ENCODE data around the gene LRP3.

Gene LRP3

DNA sequence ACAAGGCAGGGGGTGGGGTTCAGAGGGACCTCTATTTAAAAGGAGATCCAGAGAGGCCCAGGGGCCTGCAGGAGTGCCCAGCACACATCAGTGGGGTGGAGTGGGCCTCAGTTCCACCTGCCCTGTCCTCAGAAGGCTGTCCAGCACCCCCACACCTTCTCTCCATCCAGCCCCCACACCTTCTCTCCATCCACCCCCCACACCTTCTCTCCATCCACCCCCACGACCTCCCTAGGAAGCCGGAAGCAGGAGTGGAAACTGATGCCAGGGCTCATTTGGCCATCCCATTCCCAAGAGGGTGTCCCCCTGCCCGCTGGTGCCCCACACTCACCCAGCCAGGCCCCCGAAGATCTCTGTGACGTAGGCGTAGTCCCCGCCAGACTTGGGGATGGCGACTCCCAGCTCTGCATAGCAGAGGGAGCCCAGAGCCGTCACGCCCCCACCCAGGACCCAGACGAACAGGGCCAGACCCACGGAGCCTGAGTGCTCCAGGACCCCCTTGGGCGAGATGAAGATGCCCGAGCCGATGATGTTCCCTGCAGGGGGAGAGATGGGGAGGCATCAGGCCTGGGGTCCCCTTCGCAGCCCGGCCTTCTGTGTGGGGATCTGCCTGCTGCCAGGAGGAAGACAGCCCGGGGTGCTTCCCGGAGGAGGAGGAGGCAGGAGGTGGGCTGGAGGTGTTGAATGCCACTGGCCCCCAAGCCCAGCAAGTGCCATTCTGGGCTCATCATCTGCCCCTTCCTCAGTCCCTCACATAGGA lies 21.5 kb downstream of the LRP3 start:
- Histone ChIP-seq H3K4me3 (ENCODE audit: low read length in 2 of 2) (no peak overlapping the region), H3K27ac (replicated peaks; ENCODE audit: low read length) (no peak overlapping the region), H3K36me3 (replicated peaks in 1 of 2; ENCODE audit: control insufficient read depth in 2 of 2, insufficient read depth in 2 of 2, low read length in 2 of 2) (no peaks in the 10 kb centered on the region), H2BK120ac (ENCODE audit: low read depth, low read length) (peak overlapping the region; percentile 36), H3K4me2 (ENCODE audit: insufficient read depth, low read length, poor library complexity, severe bottlenecking) (no peak overlapping the region), H2BK5ac (ENCODE audit: low read length) (peak overlapping the region; percentile 72), H2BK12ac (ENCODE audit: low read length) (peak overlapping the region; percentile 91), H3K9me3 (replicated peaks in 1 of 2; ENCODE audit: control insufficient read depth in 2 of 2, insufficient read depth in 1 of 2, low read depth in 1 of 2, low read length in 2 of 2) (no peaks in the 10 kb centered on the region), H3K79me1 (ENCODE audit: low read depth, low read length) (no peaks in the 10 kb centered on the region), H2BK15ac (ENCODE audit: low read length) (peak overlapping the region; percentile 79), H2AK5ac (ENCODE audit: low read depth, low read length) (peak overlapping the region; percentile 86), H3K27me3 (ENCODE audit: control insufficient read depth in 3 of 3, insufficient read depth in 3 of 3, low read depth in 1 of 3, low read length in 3 of 3) (peaks cover 0 to 11% (median 0%) of the 10 kb centered on the region in 3 experiments), H4K91ac (ENCODE audit: low read depth, low read length, poor library complexity) (no peak overlapping the region), H4K8ac (ENCODE audit: low read depth, low read length) (peak overlapping the region; percentile 7), H3K9ac (ENCODE audit: low read depth, low read length, poor library complexity) (no peak overlapping the region), H3K23ac (ENCODE audit: low read depth, low read length, poor library complexity) (peak overlapping the region; percentile 77), H3K4ac (ENCODE audit: low read length) (no peak overlapping the region), H2AFZ (ENCODE audit: low read length) (no peak overlapping the region), H3K18ac (ENCODE audit: low read length) (peak overlapping the region; percentile 36), H3K14ac (ENCODE audit: low read length) (peak overlapping the region; percentile 47), H3K4me1 (ENCODE audit: control insufficient read depth in 2 of 2, insufficient read depth in 1 of 2, low read depth in 1 of 2, low read length in 2 of 2) (peaks cover 0 to 13% of the 10 kb centered on the region in 2 donors)
- no peak for DNase-seq (ENCODE audit: low spot score)
- no CpG with 5 or more reads among the region's 19 CpGs for WGBS, 2 donors (ENCODE audit: extremely low coverage in 2 of 2, insufficient read length in 2 of 2, insufficient replicate concordance in 1 of 2)

DNA sequence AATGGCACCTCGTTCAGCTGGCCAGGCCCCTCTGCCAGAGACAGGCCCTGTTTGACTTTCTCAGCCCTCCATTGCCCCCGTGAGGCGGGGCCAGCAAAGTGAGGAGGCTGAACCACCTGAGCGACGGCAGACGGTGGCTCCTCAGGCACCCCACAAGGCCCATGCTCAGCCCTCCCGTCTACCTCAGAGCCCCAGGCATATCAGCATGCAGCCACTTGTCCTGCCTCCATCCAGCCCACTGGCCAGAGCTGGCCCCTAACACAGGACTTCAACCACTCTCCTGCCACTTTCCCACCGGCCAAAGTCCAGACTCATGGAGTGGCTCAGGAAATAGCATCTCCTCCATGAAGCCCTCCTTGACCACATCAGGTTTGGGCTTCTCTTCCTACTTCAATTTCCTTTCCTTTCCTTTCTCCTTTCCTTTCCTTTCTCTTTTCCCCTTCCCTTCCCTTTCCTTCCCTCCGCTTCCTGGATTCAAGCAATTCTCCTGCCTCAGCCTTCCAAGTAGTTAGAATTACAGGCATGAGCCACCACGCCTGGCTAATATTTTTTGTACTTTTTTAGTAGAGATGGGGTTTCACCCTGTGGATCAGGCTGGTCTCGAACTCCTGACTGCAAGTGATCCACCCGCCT lies 22.2 kb downstream of the LRP3 start:
- peak overlapping the region; percentile 91 for H2BK12ac ChIP-seq (ENCODE audit: low read length)
- WGBS, 2 donors (ENCODE audit: extremely low coverage in 2 of 2, insufficient read length in 2 of 2, insufficient replicate concordance in 1 of 2), result no CpG with 5 or more reads among the region's 12 CpGs
- H3K79me1 ChIP-seq (ENCODE audit: low read depth, low read length), result no peaks in the 10 kb centered on the region
- peak overlapping the region; percentile 47 for H3K14ac ChIP-seq (ENCODE audit: low read length)
- DNase-seq (ENCODE audit: low spot score), result no peak
- H3K23ac ChIP-seq (ENCODE audit: low read depth, low read length, poor library complexity), result peak overlapping the region; percentile 77
- peaks cover 0 to 13% of the 10 kb centered on the region in 2 donors for H3K4me1 ChIP-seq (ENCODE audit: control insufficient read depth in 2 of 2, insufficient read depth in 1 of 2, low read depth in 1 of 2, low read length in 2 of 2)
- H3K27me3 ChIP-seq (ENCODE audit: control insufficient read depth in 3 of 3, insufficient read depth in 3 of 3, low read depth in 1 of 3, low read length in 3 of 3), result peaks cover 0 to 18% (median 0%) of the 10 kb centered on the region in 3 experiments
- H3K36me3 ChIP-seq (replicated peaks in 1 of 2; ENCODE audit: control insufficient read depth in 2 of 2, insufficient read depth in 2 of 2, low read length in 2 of 2), result no peaks in the 10 kb centered on the region
- peak overlapping the region; percentile 86 for H2AK5ac ChIP-seq (ENCODE audit: low read depth, low read length)
- peak overlapping the region; percentile 72 for H2BK5ac ChIP-seq (ENCODE audit: low read length)
- no peaks in the 10 kb centered on the region for H3K9me3 ChIP-seq (replicated peaks in 1 of 2; ENCODE audit: control insufficient read depth in 2 of 2, insufficient read depth in 1 of 2, low read depth in 1 of 2, low read length in 2 of 2)
- H3K4me3 ChIP-seq (ENCODE audit: low read length in 2 of 2), result no peak overlapping the region
- peak overlapping the region; percentile 79 for H2BK15ac ChIP-seq (ENCODE audit: low read length)
- H2BK120ac ChIP-seq (ENCODE audit: low read depth, low read length), result no peak overlapping the region
- no peak overlapping the region for H4K91ac ChIP-seq (ENCODE audit: low read depth, low read length, poor library complexity)
- H4K8ac ChIP-seq (ENCODE audit: low read depth, low read length), result no peak overlapping the region
- H3K9ac ChIP-seq (ENCODE audit: low read depth, low read length, poor library complexity), result no peak overlapping the region
- no peak overlapping the region for H3K4ac ChIP-seq (ENCODE audit: low read length)
- H2AFZ ChIP-seq (ENCODE audit: low read length), result no peak overlapping the region
- H3K27ac ChIP-seq (replicated peaks; ENCODE audit: low read length), result no peak overlapping the region
- H3K18ac ChIP-seq (ENCODE audit: low read length), result peak overlapping the region; percentile 85
- H3K4me2 ChIP-seq (ENCODE audit: insufficient read depth, low read length, poor library complexity, severe bottlenecking), result no peak overlapping the region

DNA sequence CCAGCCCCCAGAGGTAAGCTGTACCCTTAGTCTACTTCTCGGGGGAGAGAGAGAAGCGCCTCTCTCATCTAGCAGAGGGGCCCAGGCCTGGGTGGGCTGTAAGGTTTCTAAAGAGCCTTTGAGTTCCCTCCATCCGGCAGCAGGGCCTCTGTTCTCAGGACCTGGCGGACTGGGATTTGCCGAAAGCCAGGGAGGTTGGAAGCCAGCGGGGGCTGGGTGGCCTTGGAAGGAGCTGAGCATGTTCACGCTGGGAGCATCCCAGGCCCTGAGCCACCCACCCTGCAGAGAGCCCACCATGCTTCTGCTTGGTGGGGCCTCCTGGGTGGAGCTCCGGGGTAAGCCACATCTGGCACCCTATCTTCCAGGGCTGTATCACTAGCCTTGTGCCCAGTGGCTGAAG lies 23.8 kb downstream of the LRP3 start:
- Histone ChIP-seq H3K27ac (replicated peaks; ENCODE audit: low read length) (no peak overlapping the region), H4K8ac (ENCODE audit: low read depth, low read length) (no peak overlapping the region), H3K14ac (ENCODE audit: low read length) (no peak overlapping the region), H3K4me1 (ENCODE audit: control insufficient read depth in 2 of 2, insufficient read depth in 1 of 2, low read depth in 1 of 2, low read length in 2 of 2) (peaks cover 0 to 13% of the 10 kb centered on the region in 2 donors), H2BK5ac (ENCODE audit: low read length) (no peak overlapping the region), H4K91ac (ENCODE audit: low read depth, low read length, poor library complexity) (no peak overlapping the region), H2AFZ (ENCODE audit: low read length) (no peak overlapping the region), H3K4me2 (ENCODE audit: insufficient read depth, low read length, poor library complexity, severe bottlenecking) (no peak overlapping the region), H3K23ac (ENCODE audit: low read depth, low read length, poor library complexity) (no peak overlapping the region), H2BK15ac (ENCODE audit: low read length) (peak overlapping the region; percentile 3), H3K79me1 (ENCODE audit: low read depth, low read length) (no peaks in the 10 kb centered on the region), H3K4ac (ENCODE audit: low read length) (no peak overlapping the region), H2BK120ac (ENCODE audit: low read depth, low read length) (no peak overlapping the region), H3K9me3 (replicated peaks in 1 of 2; ENCODE audit: control insufficient read depth in 2 of 2, insufficient read depth in 1 of 2, low read depth in 1 of 2, low read length in 2 of 2) (no peaks in the 10 kb centered on the region), H2AK5ac (ENCODE audit: low read depth, low read length) (peak overlapping the region; percentile 38), H3K18ac (ENCODE audit: low read length) (peak overlapping the region; percentile 38), H3K36me3 (replicated peaks in 1 of 2; ENCODE audit: control insufficient read depth in 2 of 2, insufficient read depth in 2 of 2, low read length in 2 of 2) (no peaks in the 10 kb centered on the region), H3K27me3 (ENCODE audit: control insufficient read depth in 3 of 3, insufficient read depth in 3 of 3, low read depth in 1 of 3, low read length in 3 of 3) (peaks cover 0 to 29% (median 0%) of the 10 kb centered on the region in 3 experiments), H3K9ac (ENCODE audit: low read depth, low read length, poor library complexity) (no peak overlapping the region), H3K4me3 (ENCODE audit: low read length in 2 of 2) (no peak overlapping the region), H2BK12ac (ENCODE audit: low read length) (no peak overlapping the region)
- WGBS, 2 donors (ENCODE audit: extremely low coverage in 2 of 2, insufficient read length in 2 of 2, insufficient replicate concordance in 1 of 2), result no CpG with 5 or more reads among the region's 8 CpGs
- no peak for DNase-seq (ENCODE audit: low spot score)

DNA sequence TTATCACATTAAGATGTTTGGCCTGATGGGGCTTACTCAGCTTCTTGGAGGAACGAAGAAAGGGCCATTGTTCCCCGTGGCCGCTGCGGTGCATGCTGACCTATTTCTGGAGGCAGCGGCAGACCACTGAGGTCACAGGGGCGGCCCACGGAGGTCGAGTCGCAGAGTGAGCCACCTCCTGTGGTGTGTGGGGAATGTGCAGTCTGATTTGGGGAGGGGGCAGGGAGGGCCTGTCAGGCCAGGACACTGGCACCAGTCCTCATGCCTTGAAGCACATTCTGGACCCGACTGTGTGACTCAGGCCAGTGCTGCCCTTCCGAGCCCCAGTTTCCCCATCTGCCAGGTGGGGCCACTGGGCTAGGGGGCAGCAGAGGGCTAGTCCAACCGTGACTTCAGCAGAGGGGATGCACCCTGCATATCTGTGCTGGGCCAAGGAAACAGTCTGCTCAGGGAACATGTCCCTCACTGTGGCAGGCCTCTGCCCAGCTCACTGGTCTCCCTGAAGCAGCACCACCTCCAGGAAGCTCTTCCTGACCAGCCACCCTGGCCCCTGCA lies 25.2 kb downstream of the LRP3 start:
- no peaks in the 10 kb centered on the region for H3K79me1 ChIP-seq (ENCODE audit: low read depth, low read length)
- no peak overlapping the region for H2BK15ac ChIP-seq (ENCODE audit: low read length)
- no peaks in the 10 kb centered on the region for H3K9me3 ChIP-seq (replicated peaks in 1 of 2; ENCODE audit: control insufficient read depth in 2 of 2, insufficient read depth in 1 of 2, low read depth in 1 of 2, low read length in 2 of 2)
- no peak for DNase-seq (ENCODE audit: low spot score)
- peak overlapping the region; percentile 88 for H3K18ac ChIP-seq (ENCODE audit: low read length)
- H3K4ac ChIP-seq (ENCODE audit: low read length), result no peak overlapping the region
- H4K8ac ChIP-seq (ENCODE audit: low read depth, low read length), result no peak overlapping the region
- H3K23ac ChIP-seq (ENCODE audit: low read depth, low read length, poor library complexity), result no peak overlapping the region
- H3K14ac ChIP-seq (ENCODE audit: low read length), result no peak overlapping the region
- H3K27me3 ChIP-seq (ENCODE audit: control insufficient read depth in 3 of 3, insufficient read depth in 3 of 3, low read depth in 1 of 3, low read length in 3 of 3), result peaks cover 0 to 40% (median 8%) of the 10 kb centered on the region in 3 experiments
- no peak overlapping the region for H4K91ac ChIP-seq (ENCODE audit: low read depth, low read length, poor library complexity)
- no peak overlapping the region for H2BK120ac ChIP-seq (ENCODE audit: low read depth, low read length)
- no peaks in the 10 kb centered on the region for H3K36me3 ChIP-seq (replicated peaks in 1 of 2; ENCODE audit: control insufficient read depth in 2 of 2, insufficient read depth in 2 of 2, low read length in 2 of 2)
- peak overlapping the region; percentile 4 for H2BK12ac ChIP-seq (ENCODE audit: low read length)
- H2AFZ ChIP-seq (ENCODE audit: low read length), result peak overlapping the region; percentile 40
- peaks cover 0 to 13% of the 10 kb centered on the region in 2 donors for H3K4me1 ChIP-seq (ENCODE audit: control insufficient read depth in 2 of 2, insufficient read depth in 1 of 2, low read depth in 1 of 2, low read length in 2 of 2)
- H3K27ac ChIP-seq (replicated peaks; ENCODE audit: low read length), result peak overlapping the region; percentile 73
- H2AK5ac ChIP-seq (ENCODE audit: low read depth, low read length), result peak overlapping the region; percentile 86
- no peak overlapping the region for H3K4me2 ChIP-seq (ENCODE audit: insufficient read depth, low read length, poor library complexity, severe bottlenecking)
- no peak overlapping the region for H3K9ac ChIP-seq (ENCODE audit: low read depth, low read length, poor library complexity)
- WGBS, 2 donors (ENCODE audit: extremely low coverage in 2 of 2, insufficient read length in 2 of 2, insufficient replicate concordance in 1 of 2), result no CpG with 5 or more reads among the region's 12 CpGs
- no peak overlapping the region for H2BK5ac ChIP-seq (ENCODE audit: low read length)
- H3K4me3 ChIP-seq (ENCODE audit: low read length in 2 of 2), result no peak overlapping the region
